SK-N-SH treated with all-trans-retinoic acid at 6 μM for 48 hours (cell line): ENCODE results near the gene MAST4.

Source experiments
- ATAC-seq: fragments of 200-7000 bp; cut with Tn5 transposase; 3 replicates; pipeline ENCODE4 v1.9.1; 2020; ENCODE audit warnings: mild to moderate bottlenecking, moderate library complexity
- ARNTL ChIP-seq: fragments of 450-650 bp; formaldehyde crosslinking; IDR thresholded peaks from 2 replicates; pipeline ENCODE4 v1.5.0; 2020; ENCODE audit warnings: low read depth, mild to moderate bottlenecking, moderate library complexity, borderline replicate concordance
- BACH2 ChIP-seq: fragments of 250-450 bp; sonication (Bioruptor Pico); IDR thresholded peaks from 2 replicates; pipeline ENCODE4 v1.9.0; 2021; ENCODE audit warnings: mild to moderate bottlenecking, borderline replicate concordance
- CREB5 ChIP-seq: fragments of 250-450 bp; sonication (Bioruptor Pico); IDR thresholded peaks from 2 replicates; pipeline ENCODE4 v1.5.1; 2020; ENCODE audit warnings: low read depth, mild to moderate bottlenecking, moderate library complexity
- CSDC2 ChIP-seq: fragments of 250-450 bp; sonication (Bioruptor Pico); IDR thresholded peaks from 2 replicates; pipeline ENCODE4 v1.5.0; 2020; ENCODE audit warnings: mild to moderate bottlenecking, moderate library complexity
- ESRRG ChIP-seq: fragments of 250-450 bp; sonication (Bioruptor Pico); IDR thresholded peaks from 2 replicates; pipeline ENCODE4 v1.6.1; 2021; ENCODE audit warnings: mild to moderate bottlenecking
- GLIS3 ChIP-seq: fragments of 250-450 bp; sonication (Bioruptor Pico); IDR thresholded peaks from 2 replicates; pipeline ENCODE4 v1.5.0; 2020; ENCODE audit warnings: mild to moderate bottlenecking, moderate library complexity
- ISL1 ChIP-seq: fragments of 250-450 bp; sonication (Bioruptor Pico); IDR thresholded peaks from 2 replicates; pipeline ENCODE4 v2.1.2; 2022; ENCODE audit warnings: mild to moderate bottlenecking, moderate library complexity
- OSR1 ChIP-seq: fragments of 250-450 bp; sonication (Bioruptor Pico); IDR thresholded peaks from 2 replicates; pipeline ENCODE4 v1.8.0; 2022; ENCODE audit warnings: moderate library complexity, mild to moderate bottlenecking, inconsistent platforms
- PPARA ChIP-seq: fragments of 250-450 bp; sonication (Bioruptor Pico); IDR thresholded peaks from 2 replicates; pipeline ENCODE4 v1.5.0; 2020; ENCODE audit warnings: mild to moderate bottlenecking, borderline replicate concordance
- RARB ChIP-seq: fragments of 250-450 bp; sonication (Bioruptor Pico); IDR thresholded peaks from 2 replicates; pipeline ENCODE4 v1.8.0; 2021; ENCODE audit warnings: mild to moderate bottlenecking, moderate library complexity
- SNAI2 ChIP-seq: fragments of 250-450 bp; sonication (Bioruptor Pico); IDR thresholded peaks from 2 replicates; pipeline ENCODE4 v1.5.0; 2020; ENCODE audit warnings: mild to moderate bottlenecking, moderate library complexity
- TCF4 ChIP-seq: fragments of 250-450 bp; sonication (Bioruptor Pico); IDR thresholded peaks from 2 replicates; pipeline ENCODE4 v1.8.0; 2021; ENCODE audit warnings: mild to moderate bottlenecking, moderate library complexity, borderline replicate concordance
- TOX ChIP-seq: fragments of 250-450 bp; sonication (Bioruptor Pico); IDR thresholded peaks from 2 replicates; pipeline ENCODE4 v1.8.0; 2021; ENCODE audit warnings: mild to moderate bottlenecking, moderate library complexity, borderline replicate concordance
- ZC3H10 ChIP-seq: fragments of 250-450 bp; sonication (Bioruptor Pico); IDR thresholded peaks from 2 replicates; pipeline ENCODE4 v1.5.1; 2021; ENCODE audit warnings: mild to moderate bottlenecking, moderate library complexity
- ZFP3 ChIP-seq: fragments of 250-450 bp; sonication (Bioruptor Pico); IDR thresholded peaks from 2 replicates; pipeline ENCODE4 v1.5.0; 2020; ENCODE audit warnings: mild to moderate bottlenecking, moderate library complexity
- ZFP30 ChIP-seq: fragments of 450-650 bp; formaldehyde crosslinking; IDR thresholded peaks from 2 replicates; pipeline ENCODE4 v1.5.0; 2022; ENCODE audit warnings: mild to moderate bottlenecking, moderate library complexity
- ZNF565 ChIP-seq: fragments of 450-650 bp; formaldehyde crosslinking; conservative IDR thresholded peaks from 2 replicates; pipeline ENCODE4 v1.5.0; 2020; ENCODE audit warnings: low read depth, mild to moderate bottlenecking, moderate library complexity
- ZNF70 ChIP-seq: fragments of 450-650 bp; formaldehyde crosslinking; IDR thresholded peaks from 2 replicates; pipeline ENCODE4 v1.5.0; 2020; ENCODE audit warnings: mild to moderate bottlenecking, moderate library complexity
- ZNF8 ChIP-seq: fragments of 450-650 bp; formaldehyde crosslinking; IDR thresholded peaks from 2 replicates; pipeline ENCODE4 v1.5.0; 2020; ENCODE audit warnings: mild to moderate bottlenecking, moderate library complexity
- TF ChIP-seq, protein P1 (sequence below): fragments of 250-450 bp; sonication (Bioruptor Pico); IDR thresholded peaks from 2 replicates; pipeline ENCODE4 v1.5.1; 2021; ENCODE audit warnings: mild to moderate bottlenecking, moderate library complexity
- TF ChIP-seq, protein P2 (sequence below): fragments of 250-450 bp; sonication (Bioruptor Pico); IDR thresholded peaks from 2 replicates; pipeline ENCODE4 v1.5.0; 2020; ENCODE audit warnings: mild to moderate bottlenecking, moderate library complexity
- TF ChIP-seq, protein P3 (sequence below): fragments of 250-450 bp; sonication (Bioruptor Pico); IDR thresholded peaks from 2 replicates; pipeline ENCODE4 v1.8.0; 2021; ENCODE audit warnings: low read depth, mild to moderate bottlenecking, moderate library complexity, borderline replicate concordance

The MAST4 gene

GRCh38 chr5:67115246-67115645, 519.1 kb downstream of the MAST4 start:
- TF ChIP-seq ZFP30 (CRISPR knock-in tag): no peak
- no peak for TF ChIP-seq ZC3H10 (CRISPR knock-in tag)
- TF ChIP-seq, protein P1, sequence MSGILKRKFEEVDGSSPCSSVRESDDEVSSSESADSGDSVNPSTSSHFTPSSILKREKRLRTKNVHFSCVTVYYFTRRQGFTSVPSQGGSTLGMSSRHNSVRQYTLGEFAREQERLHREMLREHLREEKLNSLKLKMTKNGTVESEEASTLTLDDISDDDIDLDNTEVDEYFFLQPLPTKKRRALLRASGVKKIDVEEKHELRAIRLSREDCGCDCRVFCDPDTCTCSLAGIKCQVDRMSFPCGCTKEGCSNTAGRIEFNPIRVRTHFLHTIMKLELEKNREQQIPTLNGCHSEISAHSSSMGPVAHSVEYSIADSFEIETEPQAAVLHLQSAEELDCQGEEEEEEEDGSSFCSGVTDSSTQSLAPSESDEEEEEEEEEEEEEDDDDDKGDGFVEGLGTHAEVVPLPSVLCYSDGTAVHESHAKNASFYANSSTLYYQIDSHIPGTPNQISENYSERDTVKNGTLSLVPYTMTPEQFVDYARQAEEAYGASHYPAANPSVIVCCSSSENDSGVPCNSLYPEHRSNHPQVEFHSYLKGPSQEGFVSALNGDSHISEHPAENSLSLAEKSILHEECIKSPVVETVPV (CRISPR knock-in tag): no peak
- TF ChIP-seq PPARA (CRISPR knock-in tag): no peak
- TF ChIP-seq SNAI2 (CRISPR knock-in tag): 0 out of 2 replicates have a peak, but pooled peaks have one; percentile 13
- TF ChIP-seq ESRRG (CRISPR knock-in tag): no peak
- TF ChIP-seq ZNF565 (CRISPR knock-in tag): no peak
- TF ChIP-seq BACH2 (CRISPR knock-in tag): no peak
- TF ChIP-seq CSDC2 (CRISPR knock-in tag): no peak
- TF ChIP-seq ARNTL (CRISPR knock-in tag): no peak
- TF ChIP-seq ISL1 (CRISPR knock-in tag): peak; percentile 63; the same call in 1 of the 2 replicates
- TF ChIP-seq TCF4 (CRISPR knock-in tag): peak; percentile 27; the same call in 1 of the 2 replicates
- TF ChIP-seq GLIS3: no peak
- TF ChIP-seq ZNF8 (CRISPR knock-in tag): no peak
- TF ChIP-seq ZFP3 (CRISPR knock-in tag): no peak
- no peak for TF ChIP-seq TOX
- TF ChIP-seq, protein P2, sequence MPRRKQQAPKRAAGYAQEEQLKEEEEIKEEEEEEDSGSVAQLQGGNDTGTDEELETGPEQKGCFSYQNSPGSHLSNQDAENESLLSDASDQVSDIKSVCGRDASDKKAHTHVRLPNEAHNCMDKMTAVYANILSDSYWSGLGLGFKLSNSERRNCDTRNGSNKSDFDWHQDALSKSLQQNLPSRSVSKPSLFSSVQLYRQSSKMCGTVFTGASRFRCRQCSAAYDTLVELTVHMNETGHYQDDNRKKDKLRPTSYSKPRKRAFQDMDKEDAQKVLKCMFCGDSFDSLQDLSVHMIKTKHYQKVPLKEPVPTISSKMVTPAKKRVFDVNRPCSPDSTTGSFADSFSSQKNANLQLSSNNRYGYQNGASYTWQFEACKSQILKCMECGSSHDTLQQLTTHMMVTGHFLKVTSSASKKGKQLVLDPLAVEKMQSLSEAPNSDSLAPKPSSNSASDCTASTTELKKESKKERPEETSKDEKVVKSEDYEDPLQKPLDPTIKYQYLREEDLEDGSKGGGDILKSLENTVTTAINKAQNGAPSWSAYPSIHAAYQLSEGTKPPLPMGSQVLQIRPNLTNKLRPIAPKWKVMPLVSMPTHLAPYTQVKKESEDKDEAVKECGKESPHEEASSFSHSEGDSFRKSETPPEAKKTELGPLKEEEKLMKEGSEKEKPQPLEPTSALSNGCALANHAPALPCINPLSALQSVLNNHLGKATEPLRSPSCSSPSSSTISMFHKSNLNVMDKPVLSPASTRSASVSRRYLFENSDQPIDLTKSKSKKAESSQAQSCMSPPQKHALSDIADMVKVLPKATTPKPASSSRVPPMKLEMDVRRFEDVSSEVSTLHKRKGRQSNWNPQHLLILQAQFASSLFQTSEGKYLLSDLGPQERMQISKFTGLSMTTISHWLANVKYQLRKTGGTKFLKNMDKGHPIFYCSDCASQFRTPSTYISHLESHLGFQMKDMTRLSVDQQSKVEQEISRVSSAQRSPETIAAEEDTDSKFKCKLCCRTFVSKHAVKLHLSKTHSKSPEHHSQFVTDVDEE (CRISPR knock-in tag): no peak
- no peak for TF ChIP-seq RARB (CRISPR knock-in tag)
- TF ChIP-seq OSR1 (CRISPR knock-in tag): no peak
- no peak for TF ChIP-seq ZNF70 (CRISPR knock-in tag)
- TF ChIP-seq, all 23 proteins: peak for 3
- ATAC-seq: peak; percentile 53; the same call in 2 of the 3 replicates

DNA sequence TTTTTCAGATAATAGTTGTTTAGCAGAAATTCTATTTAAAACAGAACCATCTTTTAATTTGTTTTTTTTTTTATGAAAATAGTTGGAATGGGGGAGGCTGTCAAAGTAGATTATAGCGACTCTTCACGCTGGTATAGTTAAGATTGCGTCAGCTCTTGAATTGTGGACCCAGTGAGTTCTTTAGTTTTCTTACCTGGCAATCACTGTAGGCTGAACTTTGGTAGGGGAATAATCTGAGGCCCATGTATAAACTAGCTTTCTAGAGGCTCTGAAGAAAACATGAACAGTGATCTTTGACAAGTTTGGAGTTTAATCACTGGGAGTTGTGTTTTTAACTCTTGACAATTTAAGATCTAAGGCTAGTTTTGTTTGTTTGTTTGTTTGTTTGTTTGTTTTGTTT, 519.6 kb downstream of the MAST4 start:
- TF ChIP-seq CREB5 (CRISPR knock-in tag) (no peak), GLIS3 (no peak), ESRRG (CRISPR knock-in tag) (no peak), ZNF70 (CRISPR knock-in tag) (no peak), RARB (CRISPR knock-in tag) (no peak)
- TF ChIP-seq, protein P1 (CRISPR knock-in tag): no peak
- no peak for ATAC-seq

DNA sequence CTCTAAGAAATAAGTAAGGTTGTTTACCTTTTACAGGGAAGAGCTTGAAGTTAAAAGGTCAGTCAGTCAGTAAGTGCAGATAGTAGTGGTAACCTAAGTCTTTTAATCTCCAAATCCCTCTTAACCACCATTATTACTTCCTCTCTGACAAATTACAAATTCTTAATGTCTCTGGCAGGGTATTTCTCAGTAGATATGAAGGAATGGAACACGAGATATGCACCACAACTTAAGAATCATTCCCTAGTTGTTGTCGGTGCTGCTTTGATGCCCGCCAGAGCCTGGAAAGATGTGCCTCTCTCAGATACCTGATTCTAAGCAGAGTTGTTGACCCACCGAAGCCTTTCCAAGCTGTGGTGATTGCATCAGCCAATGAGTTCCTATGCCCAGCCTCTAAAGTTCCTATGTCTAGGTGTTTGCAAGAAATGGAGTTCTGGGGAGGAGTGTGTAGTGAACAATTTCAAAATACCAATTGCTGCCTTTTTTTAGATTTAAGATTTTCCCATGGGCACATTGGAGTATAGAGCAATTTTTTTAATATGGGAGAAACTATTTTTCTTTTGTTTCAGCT, 521.9 kb downstream of the MAST4 start:
- no peak for ATAC-seq
- TF ChIP-seq, protein P3, sequence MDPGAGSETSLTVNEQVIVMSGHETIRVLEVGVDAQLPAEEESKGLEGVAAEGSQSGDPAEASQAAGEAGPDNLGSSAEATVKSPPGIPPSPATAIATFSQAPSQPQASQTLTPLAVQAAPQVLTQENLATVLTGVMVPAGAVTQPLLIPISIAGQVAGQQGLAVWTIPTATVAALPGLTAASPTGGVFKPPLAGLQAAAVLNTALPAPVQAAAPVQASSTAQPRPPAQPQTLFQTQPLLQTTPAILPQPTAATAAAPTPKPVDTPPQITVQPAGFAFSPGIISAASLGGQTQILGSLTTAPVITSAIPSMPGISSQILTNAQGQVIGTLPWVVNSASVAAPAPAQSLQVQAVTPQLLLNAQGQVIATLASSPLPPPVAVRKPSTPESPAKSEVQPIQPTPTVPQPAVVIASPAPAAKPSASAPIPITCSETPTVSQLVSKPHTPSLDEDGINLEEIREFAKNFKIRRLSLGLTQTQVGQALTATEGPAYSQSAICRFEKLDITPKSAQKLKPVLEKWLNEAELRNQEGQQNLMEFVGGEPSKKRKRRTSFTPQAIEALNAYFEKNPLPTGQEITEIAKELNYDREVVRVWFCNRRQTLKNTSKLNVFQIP (CRISPR knock-in tag): no peak
- no peak for TF ChIP-seq ISL1 (CRISPR knock-in tag)
- TF ChIP-seq GLIS3: no peak
- no peak for TF ChIP-seq TOX
